H1 (cell line): ENCODE results near the gene TNFRSF14. TPM values are rescaled to one million over a fixed set of nuclear protein-coding genes. Genes with fewer than 3 reads are reported as not detected.

Experiments
- CTCF ChIA-PET: fragments of 300-600 bp; sonication (Branson Sonifier 250); formaldehyde crosslinking; loops from one replicate; lab custom pipeline; 2021; ENCODE audit not compliant: partially characterized antibody; lab: Charles Lee
- POLR2A ChIA-PET: fragments of 300-600 bp; sonication (Branson Sonifier 250); formaldehyde crosslinking; loops from one replicate; lab custom pipeline; 2021; ENCODE audit warnings: inconsistent platforms; ENCODE audit not compliant: partially characterized antibody; lab: Charles Lee
- DNase-seq, 2 experiments: peaks; one replicate each; pipeline versions ENCODE4 v3.0.0 to v3.0.0-alpha.2; 2010 to 2022; ENCODE audit warnings: low spot score in 2 of 2, low read depth in 1 of 2, mixed read lengths in 1 of 2
- FAIRE-seq: peaks from 2 replicates; lab custom pipeline; 2011; peaks lifted over from hg19 to GRCh38; lab: Jason Lieb, UNC
- H2AFZ ChIP-seq: 2 replicates; pipeline ENCODE4 v1.8.1; 2012; ENCODE audit warnings: low read length, inconsistent platforms
- H2AK5ac ChIP-seq: 2 replicates; pipeline ENCODE4 v1.6.1; 2013; ENCODE audit warnings: low read depth, low read length
- H2BK120ac ChIP-seq: replicated peaks from 2 replicates; pipeline ENCODE3; 2013; ENCODE audit warnings: low read depth, low read length, inconsistent platforms
- H2BK12ac ChIP-seq: 2 replicates; pipeline ENCODE4 v1.6.1; 2013; ENCODE audit warnings: low read depth, low read length
- H2BK15ac ChIP-seq: 2 replicates; pipeline ENCODE4 v1.6.1; 2013; ENCODE audit warnings: low read length
- H2BK20ac ChIP-seq: 2 replicates; pipeline ENCODE4 v1.6.1; 2013; ENCODE audit warnings: low read length
- H2BK5ac ChIP-seq: 2 replicates; pipeline ENCODE4 v1.6.1; 2013; ENCODE audit warnings: low read depth, low read length
- H3K14ac ChIP-seq: 2 replicates; pipeline ENCODE4 v1.6.1; 2013; ENCODE audit warnings: inconsistent platforms; ENCODE audit not compliant: insufficient read length
- H3K18ac ChIP-seq: 2 replicates; pipeline ENCODE4 v1.6.1; 2013; ENCODE audit warnings: low read length; ENCODE audit errors: extremely low read depth
- H3K23ac ChIP-seq: 2 replicates; pipeline ENCODE4 v1.6.1; 2013; ENCODE audit warnings: inconsistent platforms; ENCODE audit not compliant: insufficient read length
- H3K23me2 ChIP-seq: 2 replicates; pipeline ENCODE4 v1.6.1; 2013; ENCODE audit warnings: low read depth, low read length
- H3K27ac ChIP-seq: 2 replicates; pipeline ENCODE4 v1.6.1; 2011; ENCODE audit warnings: low read depth, low read length, inconsistent platforms
- H3K27me3 ChIP-seq, 4 experiments: replicated peaks in 1 of 4; 1 replicate in 1 of 4; 2 replicates in 3 of 4; pipeline versions ENCODE4 v1.6.1 to v1.8.1; 2011 to 2013; ENCODE audit warnings: low read length in 3 of 4, mild to moderate bottlenecking in 3 of 4, inconsistent platforms in 2 of 4, mixed read lengths in 2 of 4, moderate library complexity in 1 of 4; ENCODE audit not compliant: control insufficient read depth in 3 of 4, insufficient read depth in 3 of 4; ENCODE audit errors: extremely low read depth in 1 of 4
- H3K36me3 ChIP-seq, 4 experiments: 2 replicates each; pipeline versions ENCODE4 v1.6.1 to v1.8.1; 2011 to 2013; ENCODE audit warnings: mild to moderate bottlenecking in 4 of 4, low read length in 3 of 4, moderate library complexity in 2 of 4, control low read depth in 1 of 4, inconsistent platforms in 1 of 4; ENCODE audit not compliant: insufficient read depth in 4 of 4, control insufficient read depth in 2 of 4
- H3K4ac ChIP-seq: replicated peaks from 2 replicates; pipeline ENCODE3; 2013; ENCODE audit warnings: low read length, low read depth, mixed read lengths, inconsistent platforms; ENCODE audit not compliant: insufficient read length
- H3K4me1 ChIP-seq, 4 experiments: replicated peaks in 1 of 4; 1 replicate in 1 of 4; 2 replicates in 3 of 4; pipeline versions ENCODE4 v1.6.1 to v1.8.1; 2011 to 2013; ENCODE audit warnings: low read length in 3 of 4, inconsistent platforms in 2 of 4, mixed read lengths in 1 of 4; ENCODE audit not compliant: insufficient read depth in 4 of 4, control insufficient read depth in 3 of 4
- H3K4me2 ChIP-seq, 2 experiments: 2 replicates each; pipeline versions ENCODE4 v1.6.1 to v1.8.1; 2011 to 2013; ENCODE audit warnings: low read depth in 2 of 2, low read length in 2 of 2, control low read depth in 1 of 2, inconsistent platforms in 1 of 2, mild to moderate bottlenecking in 1 of 2; ENCODE audit not compliant: insufficient read depth in 1 of 2
- H3K4me3 ChIP-seq, 4 experiments: fragments of 200-600, 300-600 bp in 1 of 4; sonication (generic), shearing (Covaris generic), sonication (Bioruptor Twin) in 1 of 4; 2 replicates each; pipeline versions ENCODE4 v1.5.1 to v1.8.1; 2011 to 2016; ENCODE audit warnings: low read length in 4 of 4, low read depth in 3 of 4, control low read depth in 2 of 4, inconsistent platforms in 2 of 4, mild to moderate bottlenecking in 2 of 4, mixed read lengths in 1 of 4, moderate library complexity in 1 of 4; ENCODE audit not compliant: insufficient read depth in 2 of 4; ENCODE audit errors: extremely low read depth in 1 of 4
- H3K56ac ChIP-seq: replicated peaks from 2 replicates; pipeline ENCODE3; 2013; ENCODE audit warnings: low read depth, mild to moderate bottlenecking, mixed read lengths, low read length, inconsistent platforms; ENCODE audit not compliant: insufficient read length
- H3K79me1 ChIP-seq: 2 replicates; pipeline ENCODE4 v1.6.1; 2013; ENCODE audit warnings: low read depth, low read length, control low read depth
- H3K79me2 ChIP-seq, 2 experiments: 2 replicates each; pipeline versions ENCODE4 v1.6.1 to v1.8.1; 2012 to 2013; ENCODE audit warnings: low read length in 2 of 2, mild to moderate bottlenecking in 2 of 2, inconsistent platforms in 1 of 2; ENCODE audit not compliant: insufficient read depth in 2 of 2, control insufficient read depth in 1 of 2
- H3K9ac ChIP-seq, 4 experiments: replicated peaks in 1 of 4; 1 replicate in 1 of 4; 2 replicates in 3 of 4; pipeline versions ENCODE4 v1.6.1 to v1.8.1; 2011 to 2013; ENCODE audit warnings: low read depth in 3 of 4, low read length in 3 of 4, control low read depth in 2 of 4, mild to moderate bottlenecking in 2 of 4, moderate library complexity in 2 of 4, inconsistent platforms in 1 of 4; ENCODE audit errors: extremely low read depth in 1 of 4
- H3K9me3 ChIP-seq, 2 experiments: 2 replicates each; pipeline versions ENCODE4 v1.6.1 to v1.8.1; 2012 to 2013; ENCODE audit warnings: mild to moderate bottlenecking in 2 of 2, moderate library complexity in 2 of 2, control low read depth in 1 of 2, inconsistent platforms in 1 of 2, low read depth in 1 of 2, low read length in 1 of 2, mixed read lengths in 1 of 2; ENCODE audit not compliant: insufficient read depth in 2 of 2
- H4K20me1 ChIP-seq, 2 experiments: replicated peaks in 1 of 2; 2 replicates each; pipeline versions ENCODE3 to v1.8.1; 2011 to 2013; ENCODE audit warnings: inconsistent platforms in 2 of 2, low read length in 2 of 2, mild to moderate bottlenecking in 1 of 2; ENCODE audit not compliant: insufficient read depth in 2 of 2, control insufficient read depth in 1 of 2
- H4K5ac ChIP-seq: 2 replicates; pipeline ENCODE4 v1.6.1; 2013; ENCODE audit warnings: low read length, low read depth, mixed read lengths, inconsistent platforms; ENCODE audit not compliant: insufficient read length
- H4K8ac ChIP-seq: 2 replicates; pipeline ENCODE4 v1.8.0; 2013; ENCODE audit warnings: mild to moderate bottlenecking, moderate library complexity, low read length, inconsistent platforms; ENCODE audit not compliant: insufficient read depth; ENCODE audit errors: extremely low read depth
- H4K91ac ChIP-seq: replicated peaks from 2 replicates; pipeline ENCODE3; 2013; ENCODE audit warnings: low read length, mixed read lengths, inconsistent platforms; ENCODE audit not compliant: insufficient read length
- CREB1 ChIP-seq: IDR thresholded peaks from 2 replicates; pipeline ENCODE4 v1.6.1; 2012; ENCODE audit warnings: inconsistent platforms
- EGR1 ChIP-seq: IDR thresholded peaks from 2 replicates; pipeline ENCODE4 v1.6.1; 2011; ENCODE audit warnings: low read depth, low read length, borderline replicate concordance
- NANOG ChIP-seq: IDR thresholded peaks from 2 replicates; pipeline ENCODE4 v1.6.1; 2011; ENCODE audit warnings: low read length, low read depth, mild to moderate bottlenecking, inconsistent platforms; ENCODE audit not compliant: insufficient read depth, poor library complexity, severe bottlenecking
- PHF8 ChIP-seq: fragments of 200-600 bp; sonication (generic); conservative IDR thresholded peaks from 2 replicates; pipeline ENCODE4 v1.7.1; 2012; ENCODE audit warnings: low read depth, mild to moderate bottlenecking, inconsistent platforms, low read length, moderate library complexity
- SP4 ChIP-seq: IDR thresholded peaks from 2 replicates; pipeline ENCODE4 v1.6.1; 2012; ENCODE audit warnings: low read length, inconsistent platforms
- SUZ12 ChIP-seq: fragments of 200-600 bp; sonication (generic); IDR thresholded peaks from 2 replicates; pipeline ENCODE4 v1.6.1; 2012; ENCODE audit warnings: mild to moderate bottlenecking, inconsistent platforms, low read length, moderate library complexity, mixed read lengths
- WGBS, 2 experiments: shearing (Covaris generic) in 1 of 2; methylation state at CpG; one replicate each; pipeline versions ENCODE4 v1.1.6 to v1.1.7; 2013 to 2015; ENCODE audit warnings: low lambda C conversion rate in 2 of 2, mixed read lengths in 2 of 2, inconsistent platforms in 1 of 2, low coverage in 1 of 2, missing lambda C conversion rate in 1 of 2; ENCODE audit not compliant: insufficient replicate concordance in 2 of 2, insufficient coverage in 1 of 2, insufficient read length in 1 of 2; ENCODE audit errors: extremely low coverage in 1 of 2, missing lambda C conversion rate in 1 of 2; 5-methylcytosine and 5-hydroxymethylcytosine counted together
- polyA plus RNA-seq, 7 experiments: library from polyadenylated mRNA; depleted of rRNA in 3 of 7; stranded (reverse) in 5 of 7; unstranded in 2 of 7; fragments of >200 nt in 5 of 7; fragments of 200-250 nt in 2 of 7; gene quantifications; 1 replicate in 5 of 7; 2 replicates in 1 of 7; 4 replicates in 1 of 7; pipeline versions ENCODE4 v1.2.1 to v1.2.3, GENCODE V29; 2011 to 2013; ENCODE audit warnings: missing spikeins in 2 of 7, mixed read lengths in 2 of 7
- total RNA-seq: library from RNA; stranded (reverse); fragmentation: NEBNext Ultra II Directional; extraction: Animal tissue kit (Norgen Biotek cat#: 25700); gene quantifications from 2 replicates; pipeline ENCODE4 v1.2.1, GENCODE V29; 2021
- TF ChIP-seq, protein P1 (sequence below), 3 experiments: IDR thresholded peaks; 1 replicate in 2 of 3; 2 replicates in 1 of 3; pipeline versions ENCODE4 v1.5.1 to v1.6.1; 2011; ENCODE audit warnings: low read length in 3 of 3, mild to moderate bottlenecking in 3 of 3, inconsistent platforms in 2 of 3, low read depth in 1 of 3, moderate library complexity in 1 of 3; ENCODE audit not compliant: insufficient read depth in 1 of 3; ENCODE audit errors: control extremely low read depth in 1 of 3
- TF ChIP-seq, protein P2 (sequence below): IDR thresholded peaks from 2 replicates; pipeline ENCODE4 v1.6.1; 2012; ENCODE audit warnings: low read length, inconsistent platforms

TNFRSF14 gene
- total and polyA plus RNA-seq, 2 of the 8 experiments (the other 6 are each of a cell fraction or from before 2014, with no cell fraction given) = 0.36 to 0.50 TPM

GRCh38 chr1:2564815-2565374 lies 8.7 kb downstream of the TNFRSF14 start:
- H4K8ac ChIP-seq = peak overlapping the region; percentile 35; the same call in 1 of the 2 replicates
- H4K91ac ChIP-seq = no peak overlapping the region
- H3K79me1 ChIP-seq = no peaks in the 10 kb centered on the region
- POLR2A ChIA-PET = interaction anchor here (0.7 to 1.2 kb wide), 2 partner anchors 9 to 20 kb away, joined by 3 to 4 read pairs; partner anchors contain the start of gene TNFRSF14
- no peak overlapping the region for H2BK120ac ChIP-seq
- H3K4me2 ChIP-seq = no peak overlapping the region
- no peaks in the 10 kb centered on the region for H3K27me3 ChIP-seq
- H2BK20ac ChIP-seq = no peak overlapping the region
- H3K23me2 ChIP-seq = no peaks in the 10 kb centered on the region
- H3K56ac ChIP-seq = no peak overlapping the region
- no peaks in the 10 kb centered on the region for H3K9me3 ChIP-seq
- peaks cover 0 to 5% (median 0%) of the 10 kb centered on the region in 4 experiments; a peak in 1 of 7 replicates for H3K4me1 ChIP-seq
- H3K4me3 ChIP-seq = no peak overlapping the region
- no peak for DNase-seq
- FAIRE-seq = no peak
- no peaks in the 10 kb centered on the region for H4K20me1 ChIP-seq
- no peak overlapping the region for H2AFZ ChIP-seq
- no peak overlapping the region for H2AK5ac ChIP-seq
- no peak overlapping the region for H2BK12ac ChIP-seq
- no peak overlapping the region for H3K23ac ChIP-seq
- H3K27ac ChIP-seq = no peak overlapping the region
- no peak overlapping the region for H3K18ac ChIP-seq
- H4K5ac ChIP-seq = no peak overlapping the region
- no peak overlapping the region for H2BK5ac ChIP-seq
- H3K14ac ChIP-seq = no peak overlapping the region
- CTCF ChIA-PET = interaction anchor here (0.6 to 1.2 kb wide), 4 partner anchors 16 to 986 kb away, joined by 3 to 4 read pairs (median 3); no protein-coding TSS in a partner anchor
- H3K4ac ChIP-seq = no peak overlapping the region
- 95% methylated on average over 4 of the region's 14 CpGs; no CpG with 5 or more reads in 1 of the 2 experiments for WGBS, 2 experiments
- H3K9ac ChIP-seq = no peak overlapping the region
- H2BK15ac ChIP-seq = no peak overlapping the region
- H3K36me3 ChIP-seq = no peaks in the 10 kb centered on the region
- no peaks in the 10 kb centered on the region for H3K79me2 ChIP-seq
- TF ChIP-seq EGR1 (no peak), CREB1 (no peak), NANOG (no peak), SUZ12 (no peak), SP4 (no peak), PHF8 (no peak)
- TF ChIP-seq, protein P1, sequence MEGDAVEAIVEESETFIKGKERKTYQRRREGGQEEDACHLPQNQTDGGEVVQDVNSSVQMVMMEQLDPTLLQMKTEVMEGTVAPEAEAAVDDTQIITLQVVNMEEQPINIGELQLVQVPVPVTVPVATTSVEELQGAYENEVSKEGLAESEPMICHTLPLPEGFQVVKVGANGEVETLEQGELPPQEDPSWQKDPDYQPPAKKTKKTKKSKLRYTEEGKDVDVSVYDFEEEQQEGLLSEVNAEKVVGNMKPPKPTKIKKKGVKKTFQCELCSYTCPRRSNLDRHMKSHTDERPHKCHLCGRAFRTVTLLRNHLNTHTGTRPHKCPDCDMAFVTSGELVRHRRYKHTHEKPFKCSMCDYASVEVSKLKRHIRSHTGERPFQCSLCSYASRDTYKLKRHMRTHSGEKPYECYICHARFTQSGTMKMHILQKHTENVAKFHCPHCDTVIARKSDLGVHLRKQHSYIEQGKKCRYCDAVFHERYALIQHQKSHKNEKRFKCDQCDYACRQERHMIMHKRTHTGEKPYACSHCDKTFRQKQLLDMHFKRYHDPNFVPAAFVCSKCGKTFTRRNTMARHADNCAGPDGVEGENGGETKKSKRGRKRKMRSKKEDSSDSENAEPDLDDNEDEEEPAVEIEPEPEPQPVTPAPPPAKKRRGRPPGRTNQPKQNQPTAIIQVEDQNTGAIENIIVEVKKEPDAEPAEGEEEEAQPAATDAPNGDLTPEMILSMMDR (IDR thresholded peaks at IDR 0.05; ENCODE audit: control extremely low read depth in 1 of 3, insufficient read depth in 1 of 3, low read depth in 1 of 3, low read length in 3 of 3) = no peak
- TF ChIP-seq, protein P2, sequence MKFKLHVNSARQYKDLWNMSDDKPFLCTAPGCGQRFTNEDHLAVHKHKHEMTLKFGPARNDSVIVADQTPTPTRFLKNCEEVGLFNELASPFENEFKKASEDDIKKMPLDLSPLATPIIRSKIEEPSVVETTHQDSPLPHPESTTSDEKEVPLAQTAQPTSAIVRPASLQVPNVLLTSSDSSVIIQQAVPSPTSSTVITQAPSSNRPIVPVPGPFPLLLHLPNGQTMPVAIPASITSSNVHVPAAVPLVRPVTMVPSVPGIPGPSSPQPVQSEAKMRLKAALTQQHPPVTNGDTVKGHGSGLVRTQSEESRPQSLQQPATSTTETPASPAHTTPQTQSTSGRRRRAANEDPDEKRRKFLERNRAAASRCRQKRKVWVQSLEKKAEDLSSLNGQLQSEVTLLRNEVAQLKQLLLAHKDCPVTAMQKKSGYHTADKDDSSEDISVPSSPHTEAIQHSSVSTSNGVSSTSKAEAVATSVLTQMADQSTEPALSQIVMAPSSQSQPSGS = no peak
